NCI-H1092 treated with DMSO at 0.1 percent for 48 hours (cell line): Measurements from ENCODE around the gene ZMYM1.
A peak's percentile ranks its signal among the peaks of the same experiment; 100 is the strongest.
"Not testable (repeated sequence)": the region's sequence is repeated elsewhere in the genome, so short reads cannot be mapped to it uniquely, and the experiment has no call there.

Experiments used
- DNase-seq: peaks from one replicate; lab custom pipeline; 2025; lab: John Stamatoyannopoulos, UW

The ZMYM1 gene

GRCh38 chr1:35079003-35079930 lies at the start of gene ZMYM1:
TSS of gene ZMYM1 (plus strand) at chr1:35079385. CDS start at chr1:35093988, 14,603 bp downstream.
- peak; percentile 88 for DNase-seq

GRCh38 chr1:35029761-35030160 lies 49.4 kb upstream of the ZMYM1 start:
- no peak for DNase-seq

- DNase-seq = no peak
Observed at GRCh38 chr1:35030338-35030737, 48.8 kb upstream of the ZMYM1 start.

- no peak for DNase-seq
Observed at GRCh38 chr1:35030756-35031446, 48.3 kb upstream of the ZMYM1 start.

- no peak for DNase-seq
Observed at GRCh38 chr1:35032384-35032739, 46.8 kb upstream of the ZMYM1 start.

- no peak for DNase-seq
Observed at GRCh38 chr1:35033346-35033745, 45.8 kb upstream of the ZMYM1 start.

GRCh38 chr1:35036621-35037020 lies 42.6 kb upstream of the ZMYM1 start:
- no peak for DNase-seq

GRCh38 chr1:35037206-35037605 lies 42.0 kb upstream of the ZMYM1 start:
- DNase-seq = no peak

- DNase-seq = no peak
Observed at GRCh38 chr1:35038723-35039122, 40.5 kb upstream of the ZMYM1 start.

- DNase-seq = no peak
Observed at GRCh38 chr1:35043498-35043897, 35.7 kb upstream of the ZMYM1 start.

GRCh38 chr1:35044431-35044830 lies 34.8 kb upstream of the ZMYM1 start:
- no peak for DNase-seq

- no peak for DNase-seq
Observed at GRCh38 chr1:35046730-35047129, 32.5 kb upstream of the ZMYM1 start.

- no peak for DNase-seq
Observed at GRCh38 chr1:35047188-35047858, 31.9 kb upstream of the ZMYM1 start.

GRCh38 chr1:35049116-35049515 lies 30.1 kb upstream of the ZMYM1 start:
- no peak for DNase-seq

GRCh38 chr1:35053433-35053832 lies 25.8 kb upstream of the ZMYM1 start:
- no peak for DNase-seq

- DNase-seq = not testable (repeated sequence)
Observed at GRCh38 chr1:35054282-35054681, 24.9 kb upstream of the ZMYM1 start.

- DNase-seq = not testable (repeated sequence)
Observed at GRCh38 chr1:35058321-35058720, 20.9 kb upstream of the ZMYM1 start.

GRCh38 chr1:35058988-35059387 lies 20.2 kb upstream of the ZMYM1 start:
- no peak for DNase-seq

GRCh38 chr1:35062518-35063196 lies 16.5 kb upstream of the ZMYM1 start:
- DNase-seq = no peak

- no peak for DNase-seq
Observed at GRCh38 chr1:35064265-35064664, 14.9 kb upstream of the ZMYM1 start.

- no peak for DNase-seq
Observed at GRCh38 chr1:35069746-35070145, 9.4 kb upstream of the ZMYM1 start.

GRCh38 chr1:35073265-35073811 lies 5.8 kb upstream of the ZMYM1 start:
- DNase-seq = no peak
